HepG2 (cell line): ENCODE measurements around the gene ALDH3B1. TPM values are rescaled to one million over a fixed set of nuclear protein-coding genes. Genes with fewer than 3 reads are reported as not detected.

ENCODE experiments used
- CCDC6 ChIP-seq: sonication (generic); formaldehyde crosslinking; IDR thresholded peaks from 2 replicates; pipeline ENCODE4 v1.8.1; 2022; ENCODE audit warnings: mild to moderate bottlenecking, missing genetic modification reagents, moderate library complexity
- FOXA1 ChIP-seq, 2 experiments: fragments of 450-650 bp in 1 of 2; sonication (generic) in 1 of 2; formaldehyde crosslinking in 1 of 2; IDR thresholded peaks; 2 replicates each; pipeline versions ENCODE4 v1.4.0 to v1.6.1; 2016 to 2020; ENCODE audit warnings: missing genetic modification reagents in 1 of 2
- HOXA9 ChIP-seq: sonication (generic); formaldehyde crosslinking; IDR thresholded peaks from 2 replicates; pipeline ENCODE4 v1.8.1; 2022; ENCODE audit warnings: missing genetic modification reagents, mild to moderate bottlenecking, moderate library complexity, borderline replicate concordance
- MAFG ChIP-seq: sonication (generic); formaldehyde crosslinking; IDR thresholded peaks from 2 replicates; pipeline ENCODE4 v1.5.1; 2020; ENCODE audit warnings: mild to moderate bottlenecking, missing genetic modification reagents
- MEIS1 ChIP-seq: sonication (generic); formaldehyde crosslinking; IDR thresholded peaks from 2 replicates; pipeline ENCODE4 v1.9.0; 2021; ENCODE audit warnings: mild to moderate bottlenecking, missing genetic modification reagents, moderate library complexity, borderline replicate concordance
- NFE2L2 ChIP-seq: fragments of 150-350 bp; IDR thresholded peaks from 2 replicates; pipeline ENCODE4 v1.6.1; 2014; ENCODE audit warnings: low read length
- NR3C1 ChIP-seq: sonication (generic); formaldehyde crosslinking; IDR thresholded peaks from 2 replicates; pipeline ENCODE4 v1.4.0; 2020; ENCODE audit warnings: missing genetic modification reagents
- SOX13 ChIP-seq, 3 experiments: fragments of 450-650 bp in 1 of 3; sonication (generic) in 1 of 3; formaldehyde crosslinking in 1 of 3; IDR thresholded peaks in 2 of 3; conservative IDR thresholded peaks in 1 of 3; 2 replicates each; pipeline versions ENCODE4 v1.5.0 to v1.6.1; 2016 to 2020; ENCODE audit warnings: antibody characterized with exemption in 1 of 3, mild to moderate bottlenecking in 1 of 3, missing compliant biosample characterization in 1 of 3, missing genetic modification reagents in 1 of 3, moderate library complexity in 1 of 3
- TEF ChIP-seq: sonication (generic); formaldehyde crosslinking; IDR thresholded peaks from 2 replicates; pipeline ENCODE4 v1.5.0; 2020; ENCODE audit warnings: missing genetic modification reagents
- TGIF2 ChIP-seq: IDR thresholded peaks from 2 replicates; pipeline ENCODE4 v1.6.1; 2016; ENCODE audit warnings: control low read depth, missing compliant biosample characterization
- TP53 ChIP-seq: sonication (generic); formaldehyde crosslinking; conservative IDR thresholded peaks from 2 replicates; pipeline ENCODE4 v1.4.0; 2020; ENCODE audit warnings: missing genetic modification reagents
- U2AF1 ChIP-seq: fragments of 200-400 bp; formaldehyde crosslinking; optimal IDR thresholded peaks from 2 replicates; pipeline ENCODE3; 2017; ENCODE audit warnings: mild to moderate bottlenecking, low read depth, low read length
- ZBTB39 ChIP-seq: sonication (generic); formaldehyde crosslinking; IDR thresholded peaks from 2 replicates; pipeline ENCODE4 v1.5.0; 2020; ENCODE audit warnings: missing genetic modification reagents
- ZKSCAN1 ChIP-seq: fragments of 150-350 bp; IDR thresholded peaks from 2 replicates; pipeline ENCODE4 v1.6.1; 2014; ENCODE audit warnings: low read length
- ZNF274 ChIP-seq: sonication (generic); formaldehyde crosslinking; IDR thresholded peaks from 2 replicates; pipeline ENCODE4 v1.5.1; 2020; ENCODE audit warnings: mild to moderate bottlenecking, missing genetic modification reagents
- ZNF367 ChIP-seq: sonication (generic); formaldehyde crosslinking; IDR thresholded peaks from 2 replicates; pipeline ENCODE4 v1.4.0; 2020; ENCODE audit warnings: missing genetic modification reagents, borderline replicate concordance
- ZNF44 ChIP-seq: sonication (generic); formaldehyde crosslinking; IDR thresholded peaks from 2 replicates; pipeline ENCODE4 v1.5.1; 2020; ENCODE audit warnings: mild to moderate bottlenecking, missing genetic modification reagents
- ZNF574 ChIP-seq: sonication (generic); formaldehyde crosslinking; IDR thresholded peaks from 2 replicates; pipeline ENCODE4 v1.4.0; 2020; ENCODE audit warnings: missing genetic modification reagents
- ZNF580 ChIP-seq: IDR thresholded peaks from 2 replicates; pipeline ENCODE4 v1.6.1; 2016; ENCODE audit warnings: low read depth, borderline replicate concordance
- ZNF639 ChIP-seq: conservative IDR thresholded peaks from 2 replicates; pipeline ENCODE4 v1.6.1; 2018; ENCODE audit warnings: missing genetic modification reagents
- ZNF724P ChIP-seq: sonication (generic); formaldehyde crosslinking; IDR thresholded peaks from 2 replicates; pipeline ENCODE4 v1.8.0; 2022; ENCODE audit warnings: missing genetic modification reagents, borderline replicate concordance
- polyA plus RNA-seq, 8 experiments: library from polyadenylated mRNA; depleted of rRNA in 3 of 8; stranded (reverse) in 7 of 8; unstranded in 1 of 8; fragments of >200 nt; fragmentation: Illumina TruSeq in 4 of 8; extraction: Trizol in 4 of 8; gene quantifications; 2 replicates each; pipeline versions ENCODE4 v1.2.1 to v1.2.3, GENCODE V29; 2011 to 2016; ENCODE audit warnings: low read depth in 4 of 8, missing spikeins in 1 of 8, mixed read lengths in 1 of 8; ENCODE audit not compliant: insufficient read depth in 1 of 8
- total RNA-seq, 5 experiments: library from RNA; depleted of rRNA; stranded (reverse); fragments of >200 nt; fragmentation: Illumina TruSeq; extraction: Trizol; gene quantifications; 2 replicates each; pipeline ENCODE4 v1.2.3, GENCODE V29; 2016; ENCODE audit warnings: low read depth in 1 of 5

The ALDH3B1 gene
- total and polyA plus RNA-seq, 2 of the 13 experiments (the other 11 are each of a cell fraction or from before 2014, with no cell fraction given) = 4.0 to 6.7 TPM

- TF ChIP-seq ZNF580 (CRISPR knock-in tag) (no peak), MEIS1 (CRISPR knock-in tag) (peak; percentile 31; the same call in 1 of the 2 replicates), ZBTB39 (peak; percentile 87; the same call in 1 of the 2 replicates), TEF (no peak), ZNF574 (CRISPR knock-in tag) (peak; percentile 61), U2AF1 (no peak), ZNF274 (peak; percentile 51; the same call in 1 of the 2 replicates), ZNF44 (CRISPR knock-in tag) (no peak), TGIF2 (CRISPR knock-in tag) (peak; percentile 73), NR3C1 (no peak), MAFG (CRISPR knock-in tag) (no peak), FOXA1 (IDR thresholded peaks at IDR 0.05) (no peak), FOXA1 (CRISPR knock-in tag; IDR thresholded peaks at IDR 0.05) (peak; percentile 83), NFE2L2 (no peak), ZNF724P (no peak; the same call in 1 of the 2 replicates), SOX13 (IDR thresholded peaks at IDR 0.05) (peak; percentile 26; the same call in 1 of the 2 replicates), SOX13 (CRISPR knock-in tag; conservative IDR thresholded peaks at IDR 0.05 in 1 of 2, IDR thresholded peaks at IDR 0.05 in 1 of 2) (peak in 1 of 2 experiments; percentile 75; a peak in 1 of 4 replicates), HOXA9 (CRISPR knock-in tag) (no peak), ZNF367 (CRISPR knock-in tag) (peak; percentile 32; the same call in 1 of the 2 replicates), TP53 (CRISPR knock-in tag) (peak; percentile 56; the same call in 1 of the 2 replicates), ZNF639 (no peak; the same call in 1 of the 2 replicates), ZKSCAN1 (no peak), CCDC6 (CRISPR knock-in tag) (no peak)
These were observed 7.0 kb downstream of the ALDH3B1 start (continued) for GRCh38 chr11:68016904-68017817.
